ENCODE results near the gene EIF5A.

DNA sequence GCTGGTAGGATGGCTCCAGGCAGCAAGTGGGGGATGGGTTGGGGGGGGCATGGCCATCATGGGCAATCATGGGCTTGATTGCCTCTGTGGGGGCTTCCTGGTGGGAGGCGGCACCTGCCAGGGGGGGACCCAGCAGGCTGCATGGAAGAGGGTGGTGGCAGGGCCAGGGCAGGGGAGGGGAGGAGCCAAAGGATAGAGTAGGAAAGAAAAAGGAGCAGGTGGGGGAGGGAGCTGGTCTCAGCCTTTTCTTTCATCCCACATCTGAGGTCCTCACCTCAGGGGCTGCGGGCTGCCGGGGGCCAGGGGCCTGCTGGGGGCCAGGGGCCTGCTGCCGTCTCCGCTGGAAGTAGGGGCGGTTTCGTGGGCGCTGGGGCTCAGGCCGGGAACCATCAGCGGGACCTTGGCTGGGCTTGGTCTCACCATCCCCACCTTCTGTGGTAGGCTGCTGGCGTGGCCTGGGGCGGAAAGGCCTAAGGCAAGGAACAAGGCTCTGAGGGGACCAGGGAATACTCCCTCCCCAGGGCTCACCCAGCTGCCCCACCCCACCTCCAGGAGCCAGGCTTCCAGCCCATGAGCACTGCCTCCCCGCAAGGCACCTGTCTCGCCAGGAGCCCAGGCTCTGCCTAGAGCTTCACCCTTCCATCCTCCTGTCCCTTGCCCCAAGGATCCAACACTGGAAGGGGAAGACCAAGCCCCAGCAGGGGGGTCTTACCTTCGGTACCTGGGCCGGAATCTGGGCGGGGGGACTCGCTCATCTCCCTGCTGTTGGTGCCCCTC is 18.0 kb upstream of the EIF5A start:
- TF ChIP-seq GATA2 (IDR thresholded peaks at IDR 0.05; ENCODE audit: low read depth, low read length) (no peak), GATA3 (IDR thresholded peaks at IDR 0.05; ENCODE audit: low read depth, low read length) (no peak)
